HepG2 (cell line): ENCODE measurements around the gene PET117. TPM values are rescaled to one million over a fixed set of nuclear protein-coding genes. Genes with fewer than 3 reads are reported as not detected.

Experiments used
- ARNT2 ChIP-seq: sonication (generic); formaldehyde crosslinking; IDR thresholded peaks from 2 replicates; pipeline ENCODE4 v1.8.0; 2022; ENCODE audit warnings: mild to moderate bottlenecking, low read depth, missing genetic modification reagents, moderate library complexity
- FOXO4 ChIP-seq: sonication (generic); formaldehyde crosslinking; conservative IDR thresholded peaks from 2 replicates; pipeline ENCODE4 v1.8.1; 2023; ENCODE audit warnings: missing genetic modification reagents
- GFI1 ChIP-seq: sonication (generic); formaldehyde crosslinking; IDR thresholded peaks from 2 replicates; pipeline ENCODE4 v1.5.0; 2020; ENCODE audit warnings: missing genetic modification reagents, mild to moderate bottlenecking, borderline replicate concordance
- HMGXB4 ChIP-seq, 2 experiments: sonication (generic) in 1 of 2; formaldehyde crosslinking in 1 of 2; IDR thresholded peaks; 2 replicates each; pipeline versions ENCODE4 v1.4.0 to v1.6.1; 2018 to 2020; ENCODE audit warnings: missing genetic modification reagents in 2 of 2, borderline replicate concordance in 1 of 2, low read depth in 1 of 2, mild to moderate bottlenecking in 1 of 2, missing biosample characterization in 1 of 2
- MTA3 ChIP-seq: sonication (generic); formaldehyde crosslinking; IDR thresholded peaks from 2 replicates; pipeline ENCODE4 v1.4.0; 2020; ENCODE audit warnings: missing genetic modification reagents
- THRA ChIP-seq: sonication (generic); formaldehyde crosslinking; IDR thresholded peaks from 2 replicates; pipeline ENCODE4 v1.4.0; 2020; ENCODE audit warnings: missing genetic modification reagents, borderline replicate concordance
- ZBTB40 ChIP-seq, 2 experiments: fragments of 450-650 bp in 1 of 2; sonication (generic) in 1 of 2; formaldehyde crosslinking in 1 of 2; IDR thresholded peaks; 2 replicates each; pipeline versions ENCODE4 v1.6.1 to v1.8.0; 2016 to 2022; ENCODE audit warnings: antibody characterized with exemption in 1 of 2, mild to moderate bottlenecking in 1 of 2, missing genetic modification reagents in 1 of 2
- ZNF660 ChIP-seq: sonication (generic); formaldehyde crosslinking; IDR thresholded peaks from 2 replicates; pipeline ENCODE4 v1.5.1; 2020; ENCODE audit warnings: mild to moderate bottlenecking, low read depth, missing genetic modification reagents, borderline replicate concordance
- ZNF768 ChIP-seq: sonication (generic); formaldehyde crosslinking; IDR thresholded peaks from 2 replicates; pipeline ENCODE4 v1.4.0; 2020; ENCODE audit warnings: missing genetic modification reagents
- polyA plus RNA-seq, 8 experiments: library from polyadenylated mRNA; depleted of rRNA in 3 of 8; stranded (reverse) in 7 of 8; unstranded in 1 of 8; fragments of >200 nt; fragmentation: Illumina TruSeq in 4 of 8; extraction: Trizol in 4 of 8; gene quantifications; 2 replicates each; pipeline versions ENCODE4 v1.2.1 to v1.2.3, GENCODE V29; 2011 to 2016; ENCODE audit warnings: low read depth in 4 of 8, missing spikeins in 1 of 8, mixed read lengths in 1 of 8; ENCODE audit not compliant: insufficient read depth in 1 of 8
- total RNA-seq, 5 experiments: library from RNA; depleted of rRNA; stranded (reverse); fragments of >200 nt; fragmentation: Illumina TruSeq; extraction: Trizol; gene quantifications; 2 replicates each; pipeline ENCODE4 v1.2.3, GENCODE V29; 2016; ENCODE audit warnings: low read depth in 1 of 5

The PET117 gene
- total and polyA plus RNA-seq, 2 of the 13 experiments (the other 11 are each of a cell fraction or from before 2014, with no cell fraction given) = 22.2 to 48.2 TPM

GRCh38 chr20:18137412-18138265 lies at the start of gene PET117, which contains the start of gene KAT14 (continued):
- TF ChIP-seq ZBTB40 (IDR thresholded peaks at IDR 0.05) (no peak), ZBTB40 (CRISPR knock-in tag; IDR thresholded peaks at IDR 0.05) (peak; percentile 96), ZNF660 (CRISPR knock-in tag) (no peak), FOXO4 (CRISPR knock-in tag) (peak; percentile 99), MTA3 (CRISPR knock-in tag) (no peak; the same call in 1 of the 2 replicates), HMGXB4 (CRISPR knock-in tag; IDR thresholded peaks at IDR 0.05; ENCODE audit: borderline replicate concordance in 1 of 2, low read depth in 1 of 2) (peak; percentile 99), GFI1 (CRISPR knock-in tag) (peak; percentile 89; the same call in 1 of the 2 replicates), ARNT2 (CRISPR knock-in tag) (peak; percentile 100), ZNF768 (CRISPR knock-in tag) (peak; percentile 84; the same call in 1 of the 2 replicates), THRA (CRISPR knock-in tag) (peak; percentile 89; the same call in 1 of the 2 replicates)
